SK-N-SH treated with all-trans-retinoic acid at 6 μM for 48 hours (cell line): ENCODE measurements around the gene DPM1.

Experiments
- ATAC-seq: fragments of 200-7000 bp; cut with Tn5 transposase; 3 replicates; pipeline ENCODE4 v1.9.1; 2020; ENCODE audit warnings: mild to moderate bottlenecking, moderate library complexity
- ARNTL ChIP-seq: fragments of 450-650 bp; formaldehyde crosslinking; IDR thresholded peaks from 2 replicates; pipeline ENCODE4 v1.5.0; 2020; ENCODE audit warnings: low read depth, mild to moderate bottlenecking, moderate library complexity, borderline replicate concordance
- BACH2 ChIP-seq: fragments of 250-450 bp; sonication (Bioruptor Pico); IDR thresholded peaks from 2 replicates; pipeline ENCODE4 v1.9.0; 2021; ENCODE audit warnings: mild to moderate bottlenecking, borderline replicate concordance
- CSDC2 ChIP-seq: fragments of 250-450 bp; sonication (Bioruptor Pico); IDR thresholded peaks from 2 replicates; pipeline ENCODE4 v1.5.0; 2020; ENCODE audit warnings: mild to moderate bottlenecking, moderate library complexity
- ESRRG ChIP-seq: fragments of 250-450 bp; sonication (Bioruptor Pico); IDR thresholded peaks from 2 replicates; pipeline ENCODE4 v1.6.1; 2021; ENCODE audit warnings: mild to moderate bottlenecking
- GLIS3 ChIP-seq: fragments of 250-450 bp; sonication (Bioruptor Pico); IDR thresholded peaks from 2 replicates; pipeline ENCODE4 v1.5.0; 2020; ENCODE audit warnings: mild to moderate bottlenecking, moderate library complexity
- ISL1 ChIP-seq: fragments of 250-450 bp; sonication (Bioruptor Pico); IDR thresholded peaks from 2 replicates; pipeline ENCODE4 v2.1.2; 2022; ENCODE audit warnings: mild to moderate bottlenecking, moderate library complexity
- OSR1 ChIP-seq: fragments of 250-450 bp; sonication (Bioruptor Pico); IDR thresholded peaks from 2 replicates; pipeline ENCODE4 v1.8.0; 2022; ENCODE audit warnings: moderate library complexity, mild to moderate bottlenecking, inconsistent platforms
- RARB ChIP-seq: fragments of 250-450 bp; sonication (Bioruptor Pico); IDR thresholded peaks from 2 replicates; pipeline ENCODE4 v1.8.0; 2021; ENCODE audit warnings: mild to moderate bottlenecking, moderate library complexity
- SNAI2 ChIP-seq: fragments of 250-450 bp; sonication (Bioruptor Pico); IDR thresholded peaks from 2 replicates; pipeline ENCODE4 v1.5.0; 2020; ENCODE audit warnings: mild to moderate bottlenecking, moderate library complexity
- TCF4 ChIP-seq: fragments of 250-450 bp; sonication (Bioruptor Pico); IDR thresholded peaks from 2 replicates; pipeline ENCODE4 v1.8.0; 2021; ENCODE audit warnings: mild to moderate bottlenecking, moderate library complexity, borderline replicate concordance
- TOX ChIP-seq: fragments of 250-450 bp; sonication (Bioruptor Pico); IDR thresholded peaks from 2 replicates; pipeline ENCODE4 v1.8.0; 2021; ENCODE audit warnings: mild to moderate bottlenecking, moderate library complexity, borderline replicate concordance
- ZC3H10 ChIP-seq: fragments of 250-450 bp; sonication (Bioruptor Pico); IDR thresholded peaks from 2 replicates; pipeline ENCODE4 v1.5.1; 2021; ENCODE audit warnings: mild to moderate bottlenecking, moderate library complexity
- ZFP3 ChIP-seq: fragments of 250-450 bp; sonication (Bioruptor Pico); IDR thresholded peaks from 2 replicates; pipeline ENCODE4 v1.5.0; 2020; ENCODE audit warnings: mild to moderate bottlenecking, moderate library complexity
- ZFP30 ChIP-seq: fragments of 450-650 bp; formaldehyde crosslinking; IDR thresholded peaks from 2 replicates; pipeline ENCODE4 v1.5.0; 2022; ENCODE audit warnings: mild to moderate bottlenecking, moderate library complexity
- ZNF565 ChIP-seq: fragments of 450-650 bp; formaldehyde crosslinking; conservative IDR thresholded peaks from 2 replicates; pipeline ENCODE4 v1.5.0; 2020; ENCODE audit warnings: low read depth, mild to moderate bottlenecking, moderate library complexity
- ZNF70 ChIP-seq: fragments of 450-650 bp; formaldehyde crosslinking; IDR thresholded peaks from 2 replicates; pipeline ENCODE4 v1.5.0; 2020; ENCODE audit warnings: mild to moderate bottlenecking, moderate library complexity
- ZNF8 ChIP-seq: fragments of 450-650 bp; formaldehyde crosslinking; IDR thresholded peaks from 2 replicates; pipeline ENCODE4 v1.5.0; 2020; ENCODE audit warnings: mild to moderate bottlenecking, moderate library complexity
- TF ChIP-seq, protein P1 (sequence below): fragments of 250-450 bp; sonication (Bioruptor Pico); IDR thresholded peaks from 2 replicates; pipeline ENCODE4 v1.5.1; 2020; ENCODE audit warnings: low read depth, mild to moderate bottlenecking, moderate library complexity
- TF ChIP-seq, protein P2 (sequence below): fragments of 250-450 bp; sonication (Bioruptor Pico); IDR thresholded peaks from 2 replicates; pipeline ENCODE4 v1.8.0; 2021; ENCODE audit warnings: low read depth, mild to moderate bottlenecking, moderate library complexity, borderline replicate concordance
- TF ChIP-seq, protein P3 (sequence below): fragments of 250-450 bp; sonication (Bioruptor Pico); IDR thresholded peaks from 2 replicates; pipeline ENCODE4 v1.8.0; 2020; ENCODE audit warnings: mild to moderate bottlenecking, moderate library complexity, borderline replicate concordance
- TF ChIP-seq, protein P4 (sequence below): fragments of 250-450 bp; sonication (Bioruptor Pico); IDR thresholded peaks from 2 replicates; pipeline ENCODE4 v1.5.1; 2021; ENCODE audit warnings: mild to moderate bottlenecking, moderate library complexity

DPM1 gene

DNA sequence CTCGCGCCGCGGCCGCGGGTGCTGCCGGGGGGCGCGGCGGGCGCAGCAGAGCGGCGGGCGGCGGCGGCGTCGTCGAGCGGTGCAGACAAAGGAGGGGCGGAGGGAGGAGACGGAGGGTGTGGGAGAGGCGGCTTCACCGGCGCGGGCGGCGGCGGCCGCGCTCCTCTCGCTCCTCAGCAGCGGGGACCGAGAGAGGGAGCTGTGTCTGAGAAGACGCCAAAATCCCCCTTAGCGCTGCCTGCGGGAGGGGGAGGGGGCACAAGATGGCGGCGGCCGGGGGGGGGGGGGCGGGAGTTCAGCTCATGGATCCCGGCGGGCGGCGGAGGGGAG, 27.4 kb downstream of the DPM1 start:
- ATAC-seq = peak; percentile 13
- no peak for TF ChIP-seq OSR1 (CRISPR knock-in tag)
- no peak for TF ChIP-seq CSDC2 (CRISPR knock-in tag)
- TF ChIP-seq ZNF8 (CRISPR knock-in tag) = no peak
- TF ChIP-seq, all 23 proteins: peak for 0

DNA sequence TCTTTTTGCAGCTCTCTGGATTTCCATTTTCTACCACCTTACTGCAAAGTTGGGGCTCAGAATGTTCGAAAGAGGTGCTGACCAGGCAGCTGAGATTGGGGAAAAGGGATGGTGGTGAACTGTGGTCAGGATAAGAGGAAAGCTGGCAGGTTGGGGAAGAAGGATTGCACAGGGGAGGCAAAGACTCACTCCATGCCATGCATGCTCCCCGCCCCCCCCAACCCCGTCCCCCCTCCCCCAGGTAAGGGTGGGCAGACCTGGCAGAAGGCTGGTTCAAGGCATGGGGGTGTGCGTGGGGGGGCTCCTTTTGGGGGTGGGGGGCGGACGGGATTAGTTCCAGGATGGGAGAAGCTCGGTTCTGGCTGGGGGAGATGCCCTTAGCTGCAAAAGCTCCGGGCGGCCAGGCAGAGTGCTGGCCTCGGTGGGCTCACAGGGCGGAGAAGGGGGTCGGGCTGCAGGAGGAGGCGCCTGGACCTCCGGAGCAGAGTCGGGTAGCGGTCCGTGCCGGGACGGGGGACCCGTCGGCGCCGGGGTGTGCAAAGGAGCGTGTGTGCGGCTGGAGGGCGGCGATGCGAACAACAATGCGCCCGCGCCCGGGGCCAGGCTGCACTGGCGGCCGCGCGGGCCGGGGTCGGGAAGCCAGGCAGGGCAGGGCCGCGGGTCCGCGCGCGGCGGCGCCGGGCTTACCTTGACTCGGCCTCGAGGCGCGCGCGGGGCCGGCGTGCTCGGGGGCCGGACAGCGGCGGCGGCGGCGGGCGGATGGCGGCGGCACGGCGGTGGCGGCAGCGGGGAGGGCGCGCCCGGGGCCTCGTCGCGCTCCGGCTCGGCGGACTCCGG, 28.0 kb downstream of the DPM1 start:
- TF ChIP-seq, protein P1, sequence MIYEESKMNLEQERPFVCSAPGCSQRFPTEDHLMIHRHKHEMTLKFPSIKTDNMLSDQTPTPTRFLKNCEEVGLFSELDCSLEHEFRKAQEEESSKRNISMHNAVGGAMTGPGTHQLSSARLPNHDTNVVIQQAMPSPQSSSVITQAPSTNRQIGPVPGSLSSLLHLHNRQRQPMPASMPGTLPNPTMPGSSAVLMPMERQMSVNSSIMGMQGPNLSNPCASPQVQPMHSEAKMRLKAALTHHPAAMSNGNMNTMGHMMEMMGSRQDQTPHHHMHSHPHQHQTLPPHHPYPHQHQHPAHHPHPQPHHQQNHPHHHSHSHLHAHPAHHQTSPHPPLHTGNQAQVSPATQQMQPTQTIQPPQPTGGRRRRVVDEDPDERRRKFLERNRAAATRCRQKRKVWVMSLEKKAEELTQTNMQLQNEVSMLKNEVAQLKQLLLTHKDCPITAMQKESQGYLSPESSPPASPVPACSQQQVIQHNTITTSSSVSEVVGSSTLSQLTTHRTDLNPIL = no peak
- TF ChIP-seq RARB (CRISPR knock-in tag) (no peak), SNAI2 (CRISPR knock-in tag) (no peak), ISL1 (CRISPR knock-in tag) (no peak), ARNTL (no peak), BACH2 (no peak), TOX (no peak), ZNF8 (CRISPR knock-in tag) (no peak), OSR1 (CRISPR knock-in tag) (no peak), ZFP3 (no peak), ZNF565 (CRISPR knock-in tag) (no peak), ZNF70 (CRISPR knock-in tag) (no peak), ESRRG (no peak), CSDC2 (CRISPR knock-in tag) (no peak), ZFP30 (CRISPR knock-in tag) (no peak), ZC3H10 (no peak), TCF4 (no peak)
- TF ChIP-seq, protein P2, sequence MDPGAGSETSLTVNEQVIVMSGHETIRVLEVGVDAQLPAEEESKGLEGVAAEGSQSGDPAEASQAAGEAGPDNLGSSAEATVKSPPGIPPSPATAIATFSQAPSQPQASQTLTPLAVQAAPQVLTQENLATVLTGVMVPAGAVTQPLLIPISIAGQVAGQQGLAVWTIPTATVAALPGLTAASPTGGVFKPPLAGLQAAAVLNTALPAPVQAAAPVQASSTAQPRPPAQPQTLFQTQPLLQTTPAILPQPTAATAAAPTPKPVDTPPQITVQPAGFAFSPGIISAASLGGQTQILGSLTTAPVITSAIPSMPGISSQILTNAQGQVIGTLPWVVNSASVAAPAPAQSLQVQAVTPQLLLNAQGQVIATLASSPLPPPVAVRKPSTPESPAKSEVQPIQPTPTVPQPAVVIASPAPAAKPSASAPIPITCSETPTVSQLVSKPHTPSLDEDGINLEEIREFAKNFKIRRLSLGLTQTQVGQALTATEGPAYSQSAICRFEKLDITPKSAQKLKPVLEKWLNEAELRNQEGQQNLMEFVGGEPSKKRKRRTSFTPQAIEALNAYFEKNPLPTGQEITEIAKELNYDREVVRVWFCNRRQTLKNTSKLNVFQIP (CRISPR knock-in tag) = no peak
- TF ChIP-seq, protein P3, sequence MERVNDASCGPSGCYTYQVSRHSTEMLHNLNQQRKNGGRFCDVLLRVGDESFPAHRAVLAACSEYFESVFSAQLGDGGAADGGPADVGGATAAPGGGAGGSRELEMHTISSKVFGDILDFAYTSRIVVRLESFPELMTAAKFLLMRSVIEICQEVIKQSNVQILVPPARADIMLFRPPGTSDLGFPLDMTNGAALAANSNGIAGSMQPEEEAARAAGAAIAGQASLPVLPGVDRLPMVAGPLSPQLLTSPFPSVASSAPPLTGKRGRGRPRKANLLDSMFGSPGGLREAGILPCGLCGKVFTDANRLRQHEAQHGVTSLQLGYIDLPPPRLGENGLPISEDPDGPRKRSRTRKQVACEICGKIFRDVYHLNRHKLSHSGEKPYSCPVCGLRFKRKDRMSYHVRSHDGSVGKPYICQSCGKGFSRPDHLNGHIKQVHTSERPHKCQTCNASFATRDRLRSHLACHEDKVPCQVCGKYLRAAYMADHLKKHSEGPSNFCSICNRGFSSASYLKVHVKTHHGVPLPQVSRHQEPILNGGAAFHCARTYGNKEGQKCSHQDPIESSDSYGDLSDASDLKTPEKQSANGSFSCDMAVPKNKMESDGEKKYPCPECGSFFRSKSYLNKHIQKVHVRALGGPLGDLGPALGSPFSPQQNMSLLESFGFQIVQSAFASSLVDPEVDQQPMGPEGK (CRISPR knock-in tag) = no peak
- TF ChIP-seq, protein P4, sequence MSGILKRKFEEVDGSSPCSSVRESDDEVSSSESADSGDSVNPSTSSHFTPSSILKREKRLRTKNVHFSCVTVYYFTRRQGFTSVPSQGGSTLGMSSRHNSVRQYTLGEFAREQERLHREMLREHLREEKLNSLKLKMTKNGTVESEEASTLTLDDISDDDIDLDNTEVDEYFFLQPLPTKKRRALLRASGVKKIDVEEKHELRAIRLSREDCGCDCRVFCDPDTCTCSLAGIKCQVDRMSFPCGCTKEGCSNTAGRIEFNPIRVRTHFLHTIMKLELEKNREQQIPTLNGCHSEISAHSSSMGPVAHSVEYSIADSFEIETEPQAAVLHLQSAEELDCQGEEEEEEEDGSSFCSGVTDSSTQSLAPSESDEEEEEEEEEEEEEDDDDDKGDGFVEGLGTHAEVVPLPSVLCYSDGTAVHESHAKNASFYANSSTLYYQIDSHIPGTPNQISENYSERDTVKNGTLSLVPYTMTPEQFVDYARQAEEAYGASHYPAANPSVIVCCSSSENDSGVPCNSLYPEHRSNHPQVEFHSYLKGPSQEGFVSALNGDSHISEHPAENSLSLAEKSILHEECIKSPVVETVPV (CRISPR knock-in tag) = no peak
- TF ChIP-seq, all 23 proteins: peak for 0
- ATAC-seq = peak; percentile 10; the same call in 2 of the 3 replicates

DNA sequence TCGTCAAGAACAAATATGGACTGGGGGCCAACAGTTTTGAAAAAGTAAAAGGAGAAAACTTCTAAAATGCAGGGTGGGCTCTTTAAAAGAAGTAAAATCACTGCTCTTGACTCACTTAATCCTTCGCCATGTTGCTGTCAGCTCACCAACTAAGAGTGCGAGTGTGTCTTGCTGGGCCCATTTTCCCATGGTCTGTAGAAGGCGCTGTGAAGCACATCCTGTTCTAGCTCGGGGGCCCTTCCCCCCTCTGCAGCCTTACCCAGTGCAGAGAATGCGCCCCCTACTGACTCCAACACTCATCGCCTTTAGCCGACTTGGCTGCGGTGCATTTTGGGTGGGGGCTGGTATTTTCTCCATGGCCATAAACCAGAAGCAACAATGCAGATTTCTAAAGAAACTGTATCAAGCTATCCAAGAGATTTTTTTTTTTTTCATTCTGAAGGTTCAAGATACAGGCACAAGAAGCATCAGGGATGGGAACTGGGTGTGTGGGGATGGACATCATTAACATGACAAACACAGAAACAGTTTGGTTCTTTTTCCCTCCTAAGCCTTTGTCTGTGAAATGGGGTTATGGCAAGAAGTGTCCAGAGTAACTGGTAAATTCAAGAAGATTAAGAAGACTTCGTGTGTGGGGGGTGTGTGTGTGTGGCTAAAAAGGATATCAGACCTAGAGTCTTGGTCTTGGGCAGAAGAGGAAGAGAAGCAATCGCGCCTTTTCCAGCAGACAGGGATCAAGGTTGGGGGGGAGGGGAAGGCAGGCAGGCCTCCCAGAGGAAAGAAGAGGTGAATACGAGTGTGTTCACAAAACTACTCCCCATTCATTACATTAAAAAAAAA, 28.8 kb downstream of the DPM1 start:
- TF ChIP-seq BACH2 = no peak
- 0 out of 2 replicates have a peak, but pooled peaks have one; percentile 8 for TF ChIP-seq GLIS3 (CRISPR knock-in tag)
- TF ChIP-seq, protein P3 (CRISPR knock-in tag) = 0 out of 2 replicates have a peak, but pooled peaks have one; percentile 47
- no peak for TF ChIP-seq ARNTL
- TF ChIP-seq, protein P2 (CRISPR knock-in tag) = no peak
- TF ChIP-seq ZFP30 (CRISPR knock-in tag) = no peak
- TF ChIP-seq OSR1 (CRISPR knock-in tag) = no peak

More for the DNA sequence above, 28.8 kb downstream of the DPM1 start:
- ATAC-seq = peak; percentile 82
